HepG2 (cell line): ENCODE measurements around the gene CHKB. TPM values are rescaled to one million over a fixed set of nuclear protein-coding genes. Genes with fewer than 3 reads are reported as not detected.

Experiments used
- ATF6 ChIP-seq: sonication (generic); formaldehyde crosslinking; conservative IDR thresholded peaks from 2 replicates; pipeline ENCODE4 v1.4.0; 2020; ENCODE audit warnings: missing genetic modification reagents
- EHMT2 ChIP-seq: fragments of 200-600 bp; sonication (generic); IDR thresholded peaks from 2 replicates; pipeline ENCODE4 v1.7.0; 2017; ENCODE audit warnings: antibody characterized with exemption, low read depth, low read length, borderline replicate concordance
- FOXA1 ChIP-seq, 2 experiments: fragments of 450-650 bp in 1 of 2; sonication (generic) in 1 of 2; formaldehyde crosslinking in 1 of 2; IDR thresholded peaks; 2 replicates each; pipeline versions ENCODE4 v1.4.0 to v1.6.1; 2016 to 2020; ENCODE audit warnings: missing genetic modification reagents in 1 of 2
- IKZF5 ChIP-seq: IDR thresholded peaks from 2 replicates; pipeline ENCODE4 v1.6.1; 2018; ENCODE audit warnings: missing genetic modification reagents, mild to moderate bottlenecking, missing compliant biosample characterization
- KLF9 ChIP-seq: IDR thresholded peaks from 2 replicates; pipeline ENCODE4 v1.6.1; 2016; ENCODE audit warnings: low read depth
- MZF1 ChIP-seq: sonication (generic); formaldehyde crosslinking; IDR thresholded peaks from 2 replicates; pipeline ENCODE4 v1.8.1; 2023; ENCODE audit warnings: mild to moderate bottlenecking, missing genetic modification reagents, borderline replicate concordance
- NKX3-1 ChIP-seq: sonication (generic); formaldehyde crosslinking; IDR thresholded peaks from 2 replicates; pipeline ENCODE4 v1.5.0; 2020; ENCODE audit warnings: missing genetic modification reagents
- STAG1 ChIP-seq: sonication (generic); formaldehyde crosslinking; IDR thresholded peaks from 2 replicates; pipeline ENCODE4 v1.4.0; 2020; ENCODE audit warnings: missing genetic modification reagents
- TFAP4 ChIP-seq: sonication (generic); IDR thresholded peaks from 2 replicates; pipeline ENCODE4 v1.6.1; 2016; ENCODE audit warnings: low read depth, borderline replicate concordance
- ZNF30 ChIP-seq: sonication (generic); formaldehyde crosslinking; IDR thresholded peaks from 2 replicates; pipeline ENCODE4 v1.5.0; 2020; ENCODE audit warnings: mild to moderate bottlenecking, missing genetic modification reagents
- ZNF512 ChIP-seq: sonication (generic); formaldehyde crosslinking; IDR thresholded peaks from 2 replicates; pipeline ENCODE4 v1.4.0; 2020; ENCODE audit warnings: mild to moderate bottlenecking, missing genetic modification reagents
- ZNF574 ChIP-seq: sonication (generic); formaldehyde crosslinking; IDR thresholded peaks from 2 replicates; pipeline ENCODE4 v1.4.0; 2020; ENCODE audit warnings: missing genetic modification reagents
- ZNF839 ChIP-seq: sonication (generic); formaldehyde crosslinking; IDR thresholded peaks from 2 replicates; pipeline ENCODE4 v1.4.0; 2020; ENCODE audit warnings: missing genetic modification reagents, mild to moderate bottlenecking, borderline replicate concordance
- polyA plus RNA-seq, 8 experiments: library from polyadenylated mRNA; depleted of rRNA in 3 of 8; stranded (reverse) in 7 of 8; unstranded in 1 of 8; fragments of >200 nt; fragmentation: Illumina TruSeq in 4 of 8; extraction: Trizol in 4 of 8; gene quantifications; 2 replicates each; pipeline versions ENCODE4 v1.2.1 to v1.2.3, GENCODE V29; 2011 to 2016; ENCODE audit warnings: low read depth in 4 of 8, missing spikeins in 1 of 8, mixed read lengths in 1 of 8; ENCODE audit not compliant: insufficient read depth in 1 of 8
- total RNA-seq, 5 experiments: library from RNA; depleted of rRNA; stranded (reverse); fragments of >200 nt; fragmentation: Illumina TruSeq; extraction: Trizol; gene quantifications; 2 replicates each; pipeline ENCODE4 v1.2.3, GENCODE V29; 2016; ENCODE audit warnings: low read depth in 1 of 5
- TF ChIP-seq, protein P1 (sequence below): sonication (generic); formaldehyde crosslinking; IDR thresholded peaks from 2 replicates; pipeline ENCODE4 v1.4.0; 2020; ENCODE audit warnings: mild to moderate bottlenecking, missing genetic modification reagents
- TF ChIP-seq, protein P2 (sequence below), 2 experiments: sonication (generic) in 1 of 2; formaldehyde crosslinking in 1 of 2; IDR thresholded peaks; 2 replicates each; pipeline versions ENCODE4 v1.5.1 to v1.6.1; 2011 to 2020; ENCODE audit warnings: borderline replicate concordance in 1 of 2, low read depth in 1 of 2, low read length in 1 of 2, mild to moderate bottlenecking in 1 of 2, missing genetic modification reagents in 1 of 2, moderate library complexity in 1 of 2

The CHKB gene
- total and polyA plus RNA-seq, 2 of the 13 experiments (the other 11 are each of a cell fraction or from before 2014, with no cell fraction given), result 24.5 to 42.7 TPM

- TF ChIP-seq ATF6 (CRISPR knock-in tag), result no peak
- TF ChIP-seq MZF1 (CRISPR knock-in tag), result no peak
- peak; percentile 50; the same call in 1 of the 2 replicates for TF ChIP-seq ZNF574 (CRISPR knock-in tag)
- TF ChIP-seq FOXA1 (IDR thresholded peaks at IDR 0.05), result no peak
- TF ChIP-seq FOXA1 (CRISPR knock-in tag; IDR thresholded peaks at IDR 0.05), result no peak
- TF ChIP-seq ZNF30 (CRISPR knock-in tag), result no peak
- peak; percentile 36 for TF ChIP-seq IKZF5
- TF ChIP-seq, protein P1, sequence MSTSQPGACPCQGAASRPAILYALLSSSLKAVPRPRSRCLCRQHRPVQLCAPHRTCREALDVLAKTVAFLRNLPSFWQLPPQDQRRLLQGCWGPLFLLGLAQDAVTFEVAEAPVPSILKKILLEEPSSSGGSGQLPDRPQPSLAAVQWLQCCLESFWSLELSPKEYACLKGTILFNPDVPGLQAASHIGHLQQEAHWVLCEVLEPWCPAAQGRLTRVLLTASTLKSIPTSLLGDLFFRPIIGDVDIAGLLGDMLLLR (CRISPR knock-in tag), result no peak
- TF ChIP-seq STAG1 (CRISPR knock-in tag), result peak; percentile 70
- TF ChIP-seq KLF9 (CRISPR knock-in tag), result 0 out of 2 replicates have a peak, but pooled peaks have one; percentile 10
- no peak for TF ChIP-seq NKX3-1
- TF ChIP-seq, protein P2, sequence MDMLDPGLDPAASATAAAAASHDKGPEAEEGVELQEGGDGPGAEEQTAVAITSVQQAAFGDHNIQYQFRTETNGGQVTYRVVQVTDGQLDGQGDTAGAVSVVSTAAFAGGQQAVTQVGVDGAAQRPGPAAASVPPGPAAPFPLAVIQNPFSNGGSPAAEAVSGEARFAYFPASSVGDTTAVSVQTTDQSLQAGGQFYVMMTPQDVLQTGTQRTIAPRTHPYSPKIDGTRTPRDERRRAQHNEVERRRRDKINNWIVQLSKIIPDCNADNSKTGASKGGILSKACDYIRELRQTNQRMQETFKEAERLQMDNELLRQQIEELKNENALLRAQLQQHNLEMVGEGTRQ (IDR thresholded peaks at IDR 0.05; ENCODE audit: low read depth, low read length), result no peak
- TF ChIP-seq, protein P2 (CRISPR knock-in tag; IDR thresholded peaks at IDR 0.05; ENCODE audit: borderline replicate concordance), result no peak; the same call in 1 of the 2 replicates
- TF ChIP-seq ZNF839 (CRISPR knock-in tag), result no peak
- TF ChIP-seq TFAP4, result no peak
- TF ChIP-seq ZNF512, result no peak
- no peak for TF ChIP-seq EHMT2
These were observed 19.9 kb downstream of the CHKB start, which contains the start of gene SYCE3 (continued) for GRCh38 chr22:50562523-50563412.
